HepG2 (cell line): ENCODE results near the gene BRAT1. TPM values are rescaled to one million over a fixed set of nuclear protein-coding genes. Genes with fewer than 3 reads are reported as not detected.

Experiments
- ATAC-seq: fragments of 200-7000 bp; cut with Tn5 transposase; 3 replicates; pipeline ENCODE4 v1.9.1; 2020; ENCODE audit warnings: mild to moderate bottlenecking, moderate library complexity
- BruUV-seq: library from RNA; stranded (reverse); fragments of 400-500 nt; replicated peaks from 2 replicates; lab custom pipeline; 2021; lab: Mats Ljungman, UMichigan
- CTCF ChIA-PET: fragments of 300-600 bp; formaldehyde crosslinking; extraction: SDS; loops from one replicate; lab custom pipeline; 2021; ENCODE audit warnings: low total read pairs, inconsistent platforms, low intra/inter-chr PET ratio; lab: Yijun Ruan, JAX
- POLR2A ChIA-PET: fragments of 350-600 bp; sonication (Branson Sonifier 250); formaldehyde crosslinking; loops from one replicate; lab custom pipeline; 2020; ENCODE audit warnings: antibody characterized with exemption, inconsistent platforms; lab: Yijun Ruan, JAX
- DNase-seq: peaks from one replicate; pipeline ENCODE4 v3.0.0-alpha.2; 2015; ENCODE audit warnings: low spot score
- FAIRE-seq: peaks from 3 replicates; lab custom pipeline; 2011; peaks lifted over from hg19 to GRCh38; lab: Jason Lieb, UNC
- H2AFZ ChIP-seq: one replicate; pipeline ENCODE4 v1.6.1; 2011; ENCODE audit warnings: low read length, inconsistent platforms
- H3K27ac ChIP-seq: fragments of 300-600 bp; 3 replicates; pipeline ENCODE4 v1.8.0; 2011; ENCODE audit warnings: mixed run types, mild to moderate bottlenecking, mixed read lengths, low read length, inconsistent platforms; ENCODE audit not compliant: insufficient read depth; ENCODE audit errors: extremely low read length
- H3K27me3 ChIP-seq, 2 experiments: fragments of 200-600 bp in 1 of 2; 2 replicates in 1 of 2; 3 replicates in 1 of 2; pipeline versions ENCODE4 v1.6.0 to v1.8.0; 2011; ENCODE audit warnings: low read length in 2 of 2, mild to moderate bottlenecking in 2 of 2, moderate library complexity in 2 of 2, inconsistent platforms in 1 of 2; ENCODE audit not compliant: insufficient read depth in 2 of 2, control insufficient read depth in 1 of 2
- H3K36me3 ChIP-seq, 2 experiments: fragments of 200-600 bp in 1 of 2; replicated peaks in 1 of 2; 2 replicates in 1 of 2; 3 replicates in 1 of 2; pipeline versions ENCODE4 v1.5.1 to v1.8.0; 2011; ENCODE audit warnings: low read length in 2 of 2, inconsistent platforms in 1 of 2; ENCODE audit not compliant: insufficient read depth in 2 of 2, control insufficient read depth in 1 of 2
- H3K4me1 ChIP-seq: 2 replicates; pipeline ENCODE4 v1.5.1; 2012; ENCODE audit warnings: low read length, inconsistent platforms; ENCODE audit not compliant: insufficient read depth
- H3K4me2 ChIP-seq: 2 replicates; pipeline ENCODE4 v1.6.0; 2011; ENCODE audit warnings: low read depth, low read length, inconsistent platforms
- H3K4me3 ChIP-seq, 3 experiments: fragments of 200-600 bp in 1 of 3; sonication (generic), shearing (Covaris generic) in 1 of 3; replicated peaks in 1 of 3; 2 replicates each; pipeline ENCODE4 v1.5.1; 2011 to 2016; ENCODE audit warnings: low read length in 3 of 3, inconsistent platforms in 2 of 3, low read depth in 2 of 3, mild to moderate bottlenecking in 2 of 3, control low read depth in 1 of 3, mixed read lengths in 1 of 3; ENCODE audit not compliant: insufficient read depth in 1 of 3
- H3K79me2 ChIP-seq: one replicate; pipeline ENCODE4 v1.6.1; 2011; ENCODE audit warnings: low read length, inconsistent platforms; ENCODE audit not compliant: insufficient read depth
- H3K9ac ChIP-seq: 2 replicates; pipeline ENCODE4 v1.6.0; 2011; ENCODE audit warnings: mild to moderate bottlenecking, low read depth, low read length, inconsistent platforms; ENCODE audit not compliant: insufficient read depth
- H3K9me3 ChIP-seq: 2 replicates; pipeline ENCODE4 v1.5.1; 2012; ENCODE audit warnings: mild to moderate bottlenecking, low read length
- H4K20me1 ChIP-seq: 2 replicates; pipeline ENCODE4 v1.6.0; 2011; ENCODE audit warnings: inconsistent platforms, mild to moderate bottlenecking, low read length, moderate library complexity; ENCODE audit not compliant: insufficient read depth
- AGO2 ChIP-seq: fragments of 200-400 bp; formaldehyde crosslinking; optimal IDR thresholded peaks from 2 replicates; pipeline ENCODE3; 2017; ENCODE audit warnings: mild to moderate bottlenecking, low read depth, low read length, moderate library complexity
- EEA1 ChIP-seq: sonication (generic); formaldehyde crosslinking; IDR thresholded peaks from 2 replicates; pipeline ENCODE4 v1.5.1; 2020; ENCODE audit warnings: mild to moderate bottlenecking, missing genetic modification reagents, borderline replicate concordance
- JARID2 ChIP-seq: sonication (generic); formaldehyde crosslinking; IDR thresholded peaks from 2 replicates; pipeline ENCODE4 v1.8.1; 2023; ENCODE audit warnings: missing genetic modification reagents, inconsistent platforms; ENCODE audit not compliant: insufficient replicate concordance
- JUND ChIP-seq: sonication (generic); formaldehyde crosslinking; IDR thresholded peaks from 2 replicates; pipeline ENCODE4 v1.8.0; 2022; ENCODE audit warnings: mild to moderate bottlenecking, missing genetic modification reagents
- LCORL ChIP-seq, 2 experiments: fragments of 450-650 bp in 1 of 2; sonication (generic) in 1 of 2; formaldehyde crosslinking in 1 of 2; IDR thresholded peaks; 2 replicates each; pipeline versions ENCODE4 v1.5.0 to v1.6.1; 2017 to 2020; ENCODE audit warnings: antibody characterized with exemption in 1 of 2, missing genetic modification reagents in 1 of 2
- NR2C2 ChIP-seq: sonication (generic); formaldehyde crosslinking; IDR thresholded peaks from 2 replicates; pipeline ENCODE4 v1.4.0; 2020; ENCODE audit warnings: missing genetic modification reagents, mild to moderate bottlenecking, moderate library complexity, borderline replicate concordance
- RFXAP ChIP-seq: sonication (generic); formaldehyde crosslinking; IDR thresholded peaks from 2 replicates; pipeline ENCODE4 v1.4.0; 2020; ENCODE audit warnings: missing genetic modification reagents, borderline replicate concordance
- ZNF17 ChIP-seq: sonication (generic); formaldehyde crosslinking; IDR thresholded peaks from 2 replicates; pipeline ENCODE4 v1.5.0; 2020; ENCODE audit warnings: mild to moderate bottlenecking, missing genetic modification reagents
- whole genome bisulfite sequencing: methylation state at CpG from one replicate; pipeline ENCODE4 v1.1.6; 2017; ENCODE audit warnings: low lambda C conversion rate; 5-methylcytosine and 5-hydroxymethylcytosine counted together
- in situ Hi-C: cut with HindIII; loops from 2 replicates; pipeline ENCODE4 v1.10.0; 2017; ENCODE audit warnings: low pct_unique_long_range_greater_than_20kb; ENCODE audit not compliant: extremely low pct_ligation_motif_present
- intact Hi-C: fragments of 100-400 bp; cut with micrococcal nuclease; formaldehyde crosslinking; loops from one replicate; pipeline ENCODE4 v1.10.0; 2022; ENCODE audit not compliant: unreplicated experiment
- polyA plus RNA-seq, 8 experiments: library from polyadenylated mRNA; depleted of rRNA in 3 of 8; stranded (reverse) in 7 of 8; unstranded in 1 of 8; fragments of >200 nt; fragmentation: Illumina TruSeq in 4 of 8; extraction: Trizol in 4 of 8; gene quantifications; 2 replicates each; pipeline versions ENCODE4 v1.2.1 to v1.2.3, GENCODE V29; 2011 to 2016; ENCODE audit warnings: low read depth in 4 of 8, missing spikeins in 1 of 8, mixed read lengths in 1 of 8; ENCODE audit not compliant: insufficient read depth in 1 of 8
- total RNA-seq, 5 experiments: library from RNA; depleted of rRNA; stranded (reverse); fragments of >200 nt; fragmentation: Illumina TruSeq; extraction: Trizol; gene quantifications; 2 replicates each; pipeline ENCODE4 v1.2.3, GENCODE V29; 2016; ENCODE audit warnings: low read depth in 1 of 5
- TF ChIP-seq, protein P1 (sequence below): sonication (generic); formaldehyde crosslinking; IDR thresholded peaks from 2 replicates; pipeline ENCODE4 v1.5.1; 2020; ENCODE audit warnings: missing genetic modification reagents, mild to moderate bottlenecking, borderline replicate concordance
- TF ChIP-seq, protein P2 (sequence below): sonication (generic); formaldehyde crosslinking; IDR thresholded peaks from 2 replicates; pipeline ENCODE4 v1.8.1; 2022; ENCODE audit warnings: mild to moderate bottlenecking, missing genetic modification reagents
- TF ChIP-seq, protein P3 (sequence below): sonication (generic); formaldehyde crosslinking; IDR thresholded peaks from 2 replicates; pipeline ENCODE4 v1.8.1; 2023; ENCODE audit warnings: mild to moderate bottlenecking, missing genetic modification reagents, borderline replicate concordance

Gene BRAT1
- total and polyA plus RNA-seq, 2 of the 13 experiments (the other 11 are each of a cell fraction or from before 2014, with no cell fraction given): 10.2 to 20.3 TPM

DNA sequence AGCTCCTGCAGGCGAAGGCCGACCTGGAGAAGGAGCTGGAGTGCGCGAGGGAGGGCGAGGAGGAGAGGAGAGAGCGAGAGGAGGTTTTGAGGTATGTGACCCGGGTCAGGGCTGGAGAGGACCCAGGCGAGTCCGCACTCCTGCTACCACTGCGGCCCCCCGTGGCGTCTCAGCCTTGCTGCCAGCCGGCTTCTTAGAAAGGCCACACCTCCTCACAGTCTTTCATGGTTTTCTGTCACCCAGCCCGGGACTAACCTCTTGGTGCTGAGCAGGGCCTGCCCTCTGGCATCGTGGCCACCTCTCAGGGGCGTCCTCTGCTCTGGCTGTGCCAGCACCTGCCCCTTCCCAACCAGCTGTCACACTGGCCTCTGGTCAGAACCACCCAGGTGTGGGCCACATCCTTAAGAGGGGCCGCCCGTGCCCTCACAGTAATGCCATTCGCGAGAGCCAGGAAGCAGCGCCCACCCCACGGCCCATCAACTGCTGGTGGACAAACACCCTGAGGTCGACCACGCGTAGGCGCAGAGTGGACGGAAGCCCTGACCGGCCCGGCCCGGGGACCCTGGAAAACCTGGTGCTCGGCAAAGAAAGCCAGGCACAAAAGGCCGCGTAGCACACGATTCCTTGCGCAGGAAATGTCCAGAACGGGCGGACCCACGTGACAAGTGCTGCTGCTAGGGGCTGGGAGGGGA lies 37.9 kb upstream of the BRAT1 start:
- WGBS: 95% methylated on average over 34 of the region's 38 CpGs
- Histone ChIP-seq H3K9ac (no peak overlapping the region), H3K36me3 (no peaks in the 10 kb centered on the region), H3K4me3 (no peak overlapping the region), H3K9me3 (no peaks in the 10 kb centered on the region), H4K20me1 (no peaks in the 10 kb centered on the region), H3K4me2 (no peak overlapping the region), H3K4me1 (no peaks in the 10 kb centered on the region), H3K27ac (no peak overlapping the region), H2AFZ (no peak overlapping the region), H3K27me3 (no peaks in the 10 kb centered on the region), H3K79me2 (no peaks in the 10 kb centered on the region)
- BruUV-seq: no TSS peak
- ATAC-seq: no peak; the same call in 2 of the 3 replicates
- FAIRE-seq: no peak
- intact Hi-C loops (no loop called here), in situ Hi-C loops (no loop called here)
- TF ChIP-seq JUND (CRISPR knock-in tag): no peak
- ChIA-PET POLR2A (no interaction called here), CTCF (no interaction called here)
- no peak for DNase-seq

DNA sequence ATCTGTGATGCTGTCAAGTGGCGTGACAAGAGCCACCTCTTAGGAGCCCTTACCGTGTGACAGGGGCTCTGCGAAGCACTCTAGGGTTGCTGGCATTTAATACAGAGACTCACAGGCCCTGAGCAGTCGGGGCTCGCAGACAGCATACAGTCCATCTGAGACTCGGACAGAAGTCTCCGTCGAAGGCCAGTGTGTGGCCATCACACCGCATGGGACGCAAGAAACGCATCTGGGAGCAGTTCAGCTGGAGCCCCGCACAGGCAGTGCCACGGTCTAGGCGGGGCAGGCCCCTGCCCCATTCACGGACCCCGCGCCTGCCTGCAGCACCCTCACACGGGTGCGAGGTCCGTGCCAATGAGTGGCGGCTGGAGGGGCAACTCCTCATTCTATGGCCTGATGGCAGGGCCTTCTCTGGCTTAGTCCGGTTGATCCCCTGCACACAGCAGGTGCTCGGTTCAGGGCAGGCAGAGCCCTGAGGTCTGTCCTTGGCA lies 37.1 kb upstream of the BRAT1 start:
- no peak for DNase-seq
- Histone ChIP-seq H3K79me2 (no peaks in the 10 kb centered on the region), H3K9ac (no peak overlapping the region), H3K9me3 (no peaks in the 10 kb centered on the region), H3K27me3 (no peaks in the 10 kb centered on the region), H3K4me1 (no peaks in the 10 kb centered on the region), H3K4me2 (no peak overlapping the region), H3K36me3 (no peaks in the 10 kb centered on the region), H3K4me3 (no peak overlapping the region), H2AFZ (no peak overlapping the region), H3K27ac (no peak overlapping the region), H4K20me1 (no peaks in the 10 kb centered on the region)
- 94% methylated on average over 19 of the region's 23 CpGs for WGBS
- ChIA-PET CTCF (no interaction called here), POLR2A (no interaction called here)
- TF ChIP-seq JARID2 (no peak), EEA1 (CRISPR knock-in tag) (no peak), RFXAP (CRISPR knock-in tag) (no peak), LCORL (IDR thresholded peaks at IDR 0.05) (no peak), LCORL (CRISPR knock-in tag; IDR thresholded peaks at IDR 0.05) (no peak), ZNF17 (CRISPR knock-in tag) (no peak), NR2C2 (no peak), AGO2 (no peak)
- TF ChIP-seq, protein P1, sequence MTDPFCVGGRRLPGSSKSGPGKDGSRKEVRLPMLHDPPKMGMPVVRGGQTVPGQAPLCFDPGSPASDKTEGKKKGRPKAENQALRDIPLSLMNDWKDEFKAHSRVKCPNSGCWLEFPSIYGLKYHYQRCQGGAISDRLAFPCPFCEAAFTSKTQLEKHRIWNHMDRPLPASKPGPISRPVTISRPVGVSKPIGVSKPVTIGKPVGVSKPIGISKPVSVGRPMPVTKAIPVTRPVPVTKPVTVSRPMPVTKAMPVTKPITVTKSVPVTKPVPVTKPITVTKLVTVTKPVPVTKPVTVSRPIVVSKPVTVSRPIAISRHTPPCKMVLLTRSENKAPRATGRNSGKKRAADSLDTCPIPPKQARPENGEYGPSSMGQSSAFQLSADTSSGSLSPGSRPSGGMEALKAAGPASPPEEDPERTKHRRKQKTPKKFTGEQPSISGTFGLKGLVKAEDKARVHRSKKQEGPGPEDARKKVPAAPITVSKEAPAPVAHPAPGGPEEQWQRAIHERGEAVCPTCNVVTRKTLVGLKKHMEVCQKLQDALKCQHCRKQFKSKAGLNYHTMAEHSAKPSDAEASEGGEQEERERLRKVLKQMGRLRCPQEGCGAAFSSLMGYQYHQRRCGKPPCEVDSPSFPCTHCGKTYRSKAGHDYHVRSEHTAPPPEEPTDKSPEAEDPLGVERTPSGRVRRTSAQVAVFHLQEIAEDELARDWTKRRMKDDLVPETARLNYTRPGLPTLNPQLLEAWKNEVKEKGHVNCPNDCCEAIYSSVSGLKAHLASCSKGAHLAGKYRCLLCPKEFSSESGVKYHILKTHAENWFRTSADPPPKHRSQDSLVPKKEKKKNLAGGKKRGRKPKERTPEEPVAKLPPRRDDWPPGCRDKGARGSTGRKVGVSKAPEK (CRISPR knock-in tag): no peak
- TF ChIP-seq, protein P2, sequence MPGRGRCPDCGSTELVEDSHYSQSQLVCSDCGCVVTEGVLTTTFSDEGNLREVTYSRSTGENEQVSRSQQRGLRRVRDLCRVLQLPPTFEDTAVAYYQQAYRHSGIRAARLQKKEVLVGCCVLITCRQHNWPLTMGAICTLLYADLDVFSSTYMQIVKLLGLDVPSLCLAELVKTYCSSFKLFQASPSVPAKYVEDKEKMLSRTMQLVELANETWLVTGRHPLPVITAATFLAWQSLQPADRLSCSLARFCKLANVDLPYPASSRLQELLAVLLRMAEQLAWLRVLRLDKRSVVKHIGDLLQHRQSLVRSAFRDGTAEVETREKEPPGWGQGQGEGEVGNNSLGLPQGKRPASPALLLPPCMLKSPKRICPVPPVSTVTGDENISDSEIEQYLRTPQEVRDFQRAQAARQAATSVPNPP (CRISPR knock-in tag): no peak
- TF ChIP-seq, protein P3, sequence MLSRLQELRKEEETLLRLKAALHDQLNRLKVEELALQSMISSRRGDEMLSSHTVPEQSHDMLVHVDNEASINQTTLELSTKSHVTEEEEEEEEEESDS (CRISPR knock-in tag): no peak
- no TSS peak for BruUV-seq
- intact Hi-C loops: no loop called here
- no peak for FAIRE-seq
- no peak for ATAC-seq
- in situ Hi-C loops: no loop called here
